Lower leg skin (tissue), 4 donors: Measurements from ENCODE around the gene RASEF. TPM values are rescaled to one million over a fixed set of nuclear protein-coding genes. Genes with fewer than 3 reads are reported as not detected.

Source experiments
- DNase-seq, 2 donors: peaks; one replicate each; pipeline ENCODE4 v3.0.0-alpha.2; 2019; ENCODE audit warnings: low spot score in 2 of 2
- H3K4me3 ChIP-seq: fragments of 200-600 bp; sonication (generic); 2 replicates; pipeline ENCODE4 v1.5.1; 2017; ENCODE audit warnings: mild to moderate bottlenecking, low read depth; ENCODE audit not compliant: poor library complexity, severe bottlenecking
- POLR2A ChIP-seq, 2 donors: fragments of 450-650 bp; IDR thresholded peaks; one replicate each; pipeline ENCODE4 v1.6.1; 2016 to 2017; ENCODE audit warnings: antibody characterized with exemption in 2 of 2, mild to moderate bottlenecking in 1 of 2, moderate library complexity in 1 of 2
- WGBS, 2 donors: methylation state at CpG; one replicate each; pipeline ENCODE4 v1.1.5; 2018; 5-methylcytosine and 5-hydroxymethylcytosine counted together
- intact Hi-C: fragments of 100-400 bp; cut with DNase I; formaldehyde crosslinking; loops from one replicate; pipeline ENCODE4 v1.15.0; 2023; ENCODE audit warnings: low total_unique reads
- total RNA-seq, 4 donors: library from RNA; depleted of rRNA; stranded (reverse); fragments of >200 nt; gene quantifications; one replicate each; pipeline ENCODE4 v1.1.0, GENCODE V29; 2016
- TF ChIP-seq, protein P1 (sequence below), 3 donors: fragments of 450-650 bp; IDR thresholded peaks; one replicate each; pipeline ENCODE4 v1.5.1; 2016; ENCODE audit warnings: antibody characterized with exemption in 3 of 3, mild to moderate bottlenecking in 3 of 3, moderate library complexity in 2 of 3

RASEF gene
- total RNA-seq, 4 donors from 2014 or later, result 2.7 to 4.8 (median 3.3) TPM

DNA sequence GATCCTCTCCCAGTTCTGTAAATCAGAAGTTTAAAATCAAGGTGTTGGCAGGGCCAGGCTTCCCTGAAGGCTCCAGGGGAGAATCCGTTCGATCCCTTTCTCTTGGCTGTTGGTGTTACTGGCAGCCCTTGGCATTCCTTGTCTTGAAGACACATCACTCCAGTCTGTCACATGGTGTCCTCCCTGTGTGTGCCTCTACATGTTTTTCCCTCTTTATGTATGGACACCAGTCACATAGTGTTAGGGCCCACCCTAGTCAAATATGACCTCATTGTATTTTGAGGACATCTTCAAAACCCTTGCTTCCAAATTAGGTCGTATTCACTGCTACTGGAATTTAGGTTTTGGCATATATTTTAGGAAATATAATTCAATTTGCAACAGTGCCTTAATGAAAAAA lies 94.6 kb downstream of the RASEF start:
- H3K4me3 ChIP-seq, result no peak overlapping the region
- DNase-seq, result no peak
- WGBS, 2 donors, result 58 to 59% methylated on average over 3 of the region's 3 CpGs
- intact Hi-C loops, result no loop called here
- TF ChIP-seq POLR2A (IDR thresholded peaks at IDR 0.05), result no peak

DNA sequence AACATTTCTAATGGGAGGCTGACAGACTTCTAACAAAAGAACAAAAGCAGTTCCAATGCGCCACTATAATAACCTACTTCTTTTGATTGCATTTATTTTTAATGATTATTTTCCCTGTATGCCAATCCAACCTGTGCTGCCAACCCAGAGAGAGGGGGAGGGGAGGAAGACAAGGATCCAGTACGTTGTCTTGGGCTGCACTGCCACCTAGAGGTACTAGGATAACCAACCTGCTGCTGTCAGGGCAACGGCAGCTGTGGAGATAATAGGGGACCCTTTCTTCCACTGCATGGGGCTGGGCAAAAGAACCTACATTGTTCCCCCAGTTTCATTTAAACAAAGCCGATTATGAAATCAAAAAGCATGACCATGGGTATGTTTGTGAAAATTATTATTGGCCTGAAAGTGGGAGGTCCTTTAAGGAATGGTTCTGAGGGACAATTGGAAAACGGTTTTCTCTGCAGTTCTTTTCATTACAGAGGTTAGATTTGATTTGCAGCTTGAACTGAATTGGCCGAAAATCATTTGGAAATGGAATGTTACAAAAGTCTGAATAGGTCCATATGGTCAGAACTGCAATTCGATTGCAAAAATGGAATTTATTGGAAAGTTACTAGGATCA lies 101.3 kb downstream of the RASEF start:
- peak in 1 of 2 donors; percentile 55 for DNase-seq
- no peak overlapping the region for H3K4me3 ChIP-seq
- 18 to 21% methylated on average over 7 of the region's 7 CpGs for WGBS, 2 donors
- TF ChIP-seq, protein P1, sequence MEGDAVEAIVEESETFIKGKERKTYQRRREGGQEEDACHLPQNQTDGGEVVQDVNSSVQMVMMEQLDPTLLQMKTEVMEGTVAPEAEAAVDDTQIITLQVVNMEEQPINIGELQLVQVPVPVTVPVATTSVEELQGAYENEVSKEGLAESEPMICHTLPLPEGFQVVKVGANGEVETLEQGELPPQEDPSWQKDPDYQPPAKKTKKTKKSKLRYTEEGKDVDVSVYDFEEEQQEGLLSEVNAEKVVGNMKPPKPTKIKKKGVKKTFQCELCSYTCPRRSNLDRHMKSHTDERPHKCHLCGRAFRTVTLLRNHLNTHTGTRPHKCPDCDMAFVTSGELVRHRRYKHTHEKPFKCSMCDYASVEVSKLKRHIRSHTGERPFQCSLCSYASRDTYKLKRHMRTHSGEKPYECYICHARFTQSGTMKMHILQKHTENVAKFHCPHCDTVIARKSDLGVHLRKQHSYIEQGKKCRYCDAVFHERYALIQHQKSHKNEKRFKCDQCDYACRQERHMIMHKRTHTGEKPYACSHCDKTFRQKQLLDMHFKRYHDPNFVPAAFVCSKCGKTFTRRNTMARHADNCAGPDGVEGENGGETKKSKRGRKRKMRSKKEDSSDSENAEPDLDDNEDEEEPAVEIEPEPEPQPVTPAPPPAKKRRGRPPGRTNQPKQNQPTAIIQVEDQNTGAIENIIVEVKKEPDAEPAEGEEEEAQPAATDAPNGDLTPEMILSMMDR (IDR thresholded peaks at IDR 0.05), result no peak
- no peak for TF ChIP-seq POLR2A (IDR thresholded peaks at IDR 0.05)
- intact Hi-C loops, result no loop called here

DNA sequence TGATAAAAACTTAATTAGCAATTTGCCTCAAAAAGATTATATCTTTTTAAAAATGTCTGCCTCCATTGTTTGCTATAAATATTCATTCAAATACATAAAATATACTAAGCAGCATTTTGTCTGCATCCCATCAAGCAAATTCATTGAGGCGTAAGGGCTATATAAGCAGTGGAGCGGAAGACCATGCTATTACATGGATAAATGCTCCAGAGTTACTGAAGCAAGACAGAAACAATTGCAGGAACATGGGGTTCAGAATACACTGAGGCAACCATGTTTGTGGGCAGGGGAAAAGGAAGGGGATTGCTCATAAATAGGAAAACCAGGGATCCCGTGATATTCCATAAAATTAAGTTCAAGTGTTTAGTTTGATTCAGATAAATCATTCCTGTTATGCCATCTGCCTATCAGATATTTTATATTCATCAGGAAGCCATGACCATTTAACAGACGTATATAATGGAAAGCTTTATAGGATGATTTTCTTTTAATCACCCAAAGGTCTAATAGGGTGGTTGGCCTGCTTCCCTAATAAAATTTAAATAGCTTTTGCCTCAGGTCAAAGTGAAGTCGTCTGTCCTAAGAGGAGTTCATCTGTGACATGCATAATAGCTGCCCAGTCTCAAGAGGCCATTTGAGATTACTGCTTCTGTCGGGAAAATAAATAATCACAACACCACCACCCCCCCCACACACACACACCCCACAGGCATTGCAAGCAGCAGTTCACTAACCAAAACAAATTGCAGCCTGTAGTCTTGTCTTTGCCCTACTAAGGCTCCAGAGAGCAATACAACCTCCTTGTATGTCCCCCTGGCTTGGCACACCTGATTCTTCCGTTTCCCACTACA lies 105.2 kb downstream of the RASEF start:
- TF ChIP-seq, protein P1 (IDR thresholded peaks at IDR 0.05), result no peak
- no peak for TF ChIP-seq POLR2A (IDR thresholded peaks at IDR 0.05)
- no peak overlapping the region for H3K4me3 ChIP-seq
- intact Hi-C loops, result no loop called here
- DNase-seq, result no peak
- WGBS, 2 donors, result 70 to 73% methylated on average over 7 of the region's 7 CpGs

DNA sequence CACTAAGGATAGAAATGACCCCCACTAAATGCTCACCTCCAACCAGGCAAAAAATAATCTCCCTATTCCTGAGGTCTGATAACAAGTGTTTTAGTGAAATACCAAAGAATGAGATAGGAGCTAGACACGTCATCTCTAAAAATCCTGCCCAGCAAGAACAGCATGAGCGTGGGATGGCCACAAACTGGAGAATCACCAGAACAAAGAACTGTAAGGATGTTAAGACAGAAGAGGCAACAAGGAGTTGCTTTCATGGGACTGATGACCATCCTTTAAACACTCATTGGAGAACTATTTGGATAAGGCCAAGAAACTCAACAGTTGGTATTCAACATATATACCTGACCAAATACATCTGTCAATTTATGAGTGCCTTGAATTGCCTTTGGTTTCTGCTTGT lies 113.7 kb downstream of the RASEF start:
- WGBS, 2 donors, result 87 to 94% methylated on average over 2 of the region's 2 CpGs
- intact Hi-C loops, result no loop called here
- DNase-seq, result no peak
- no peak overlapping the region for H3K4me3 ChIP-seq
- TF ChIP-seq, protein P1 (IDR thresholded peaks at IDR 0.05), result no peak
- TF ChIP-seq POLR2A (IDR thresholded peaks at IDR 0.05), result no peak

DNA sequence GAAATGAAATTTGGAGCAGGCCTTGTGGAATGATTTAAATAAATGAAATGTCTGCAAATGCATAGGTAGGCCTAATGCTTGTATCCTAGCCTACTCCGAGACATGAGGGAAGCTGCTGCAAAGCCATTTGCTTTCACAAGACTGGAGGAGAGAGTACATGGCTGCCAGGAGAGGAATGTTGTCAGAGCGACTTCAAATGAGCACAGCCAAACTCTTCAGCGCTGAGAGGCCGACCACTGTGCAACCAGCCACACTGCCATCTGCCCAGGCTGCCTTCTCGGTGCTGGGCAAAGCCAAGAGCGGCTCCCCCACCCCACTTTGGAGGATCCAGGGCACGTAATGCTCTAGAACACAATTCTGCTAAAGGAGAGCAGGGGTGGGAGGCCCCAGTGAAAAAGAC lies 122.6 kb downstream of the RASEF start:
- H3K4me3 ChIP-seq, result no peak overlapping the region
- no peak for DNase-seq
- intact Hi-C loops, result no loop called here
- 84 to 95% methylated on average over 7 of the region's 7 CpGs for WGBS, 2 donors
- no peak for TF ChIP-seq POLR2A (IDR thresholded peaks at IDR 0.05)
- TF ChIP-seq, protein P1 (IDR thresholded peaks at IDR 0.05), result no peak

DNA sequence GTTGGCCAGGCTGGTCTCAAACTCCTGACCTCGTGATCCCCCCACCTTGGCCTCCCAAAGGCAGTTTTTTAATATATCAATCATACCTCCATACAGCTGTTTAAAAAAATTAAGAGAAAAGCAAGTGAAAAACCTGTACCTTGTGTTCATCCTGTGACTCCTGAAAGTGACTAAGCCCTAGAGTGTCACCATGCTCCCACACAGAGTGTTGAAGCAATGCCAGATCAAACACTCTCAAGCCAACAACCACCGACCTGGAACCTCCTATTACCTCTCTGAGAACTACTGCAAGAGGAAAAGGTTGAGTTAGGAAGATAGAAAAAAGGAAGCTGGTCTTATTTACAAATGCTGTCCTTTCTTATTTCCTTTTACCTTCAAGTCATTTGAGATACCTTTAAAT lies 123.5 kb downstream of the RASEF start:
- 53 to 57% methylated on average over 2 of the region's 2 CpGs for WGBS, 2 donors
- DNase-seq, result no peak
- intact Hi-C loops, result no loop called here
- TF ChIP-seq, protein P1 (IDR thresholded peaks at IDR 0.05), result no peak
- no peak for TF ChIP-seq POLR2A (IDR thresholded peaks at IDR 0.05)
- no peak overlapping the region for H3K4me3 ChIP-seq
